ENCODE measurements around the gene THSD4. TPM values are rescaled to one million over a fixed set of nuclear protein-coding genes. Genes with fewer than 3 reads are reported as not detected.

The THSD4 gene
- total and polyA plus RNA-seq, 2 of the 8 experiments (the other 6 are each of a cell fraction or from before 2014, with no cell fraction given), result 2.5 to 6.2 TPM

- Histone ChIP-seq H2BK15ac (ENCODE audit: low read length) (no peak overlapping the region), H3K79me1 (ENCODE audit: low read depth, low read length) (no peaks in the 10 kb centered on the region), H4K8ac (ENCODE audit: extremely low read depth, insufficient read depth, low read length) (no peak overlapping the region), H3K9me3 (ENCODE audit: insufficient read depth in 2 of 2, low read depth in 1 of 2, low read length in 1 of 2) (no peaks in the 10 kb centered on the region), H3K9ac (replicated peaks in 1 of 4; ENCODE audit: extremely low read depth in 1 of 4, low read depth in 3 of 4, low read length in 3 of 4) (no peak overlapping the region), H2BK5ac (ENCODE audit: low read depth, low read length) (no peak overlapping the region), H2BK20ac (ENCODE audit: low read length) (no peak overlapping the region), H2BK12ac (ENCODE audit: low read depth, low read length) (no peak overlapping the region), H3K79me2 (ENCODE audit: control insufficient read depth in 1 of 2, insufficient read depth in 2 of 2, low read length in 2 of 2) (no peaks in the 10 kb centered on the region), H3K14ac (ENCODE audit: insufficient read length) (no peak overlapping the region), H2AFZ (ENCODE audit: low read length) (no peak overlapping the region), H3K36me3 (ENCODE audit: control insufficient read depth in 2 of 4, insufficient read depth in 4 of 4, low read length in 3 of 4) (no peaks in the 10 kb centered on the region), H3K23me2 (ENCODE audit: low read depth, low read length) (no peaks in the 10 kb centered on the region), H4K5ac (ENCODE audit: insufficient read length, low read depth, low read length) (no peak overlapping the region), H3K56ac (replicated peaks; ENCODE audit: insufficient read length, low read depth, low read length) (no peak overlapping the region), H4K91ac (replicated peaks; ENCODE audit: insufficient read length, low read length) (no peak overlapping the region), H3K27ac (ENCODE audit: low read depth, low read length) (no peak overlapping the region), H2BK120ac (replicated peaks; ENCODE audit: low read depth, low read length) (no peak overlapping the region), H3K27me3 (replicated peaks in 1 of 4; ENCODE audit: control insufficient read depth in 3 of 4, extremely low read depth in 1 of 4, insufficient read depth in 3 of 4, low read length in 3 of 4) (no peaks in the 10 kb centered on the region), H3K4me2 (ENCODE audit: insufficient read depth in 1 of 2, low read depth in 2 of 2, low read length in 2 of 2) (no peak overlapping the region), H3K4me1 (replicated peaks in 1 of 4; ENCODE audit: control insufficient read depth in 3 of 4, insufficient read depth in 4 of 4, low read length in 3 of 4) (no peaks in the 10 kb centered on the region), H2AK5ac (ENCODE audit: low read depth, low read length) (0 out of 2 replicates have a peak overlapping the region, but pooled peaks have one; percentile 53), H3K4ac (replicated peaks; ENCODE audit: insufficient read length, low read depth, low read length) (no peak overlapping the region), H3K23ac (ENCODE audit: insufficient read length) (no peak overlapping the region), H4K20me1 (replicated peaks in 1 of 2; ENCODE audit: control insufficient read depth in 1 of 2, insufficient read depth in 2 of 2, low read length in 2 of 2) (no peaks in the 10 kb centered on the region), H3K18ac (ENCODE audit: extremely low read depth, low read length) (no peak overlapping the region), H3K4me3 (ENCODE audit: extremely low read depth in 1 of 4, insufficient read depth in 2 of 4, low read depth in 3 of 4, low read length in 4 of 4) (no peak overlapping the region)
- FAIRE-seq (no peak), DNase-seq (ENCODE audit: low read depth in 1 of 2, low spot score in 2 of 2) (no peak)
- POLR2A ChIA-PET (ENCODE audit: partially characterized antibody), result no interaction called here
- 94% methylated on average over 2 of the region's 2 CpGs; no CpG with 5 or more reads in 1 of the 2 experiments for WGBS, 2 experiments (ENCODE audit: extremely low coverage in 1 of 2, insufficient coverage in 1 of 2, insufficient read length in 1 of 2, insufficient replicate concordance in 2 of 2, low coverage in 1 of 2, low lambda C conversion rate in 2 of 2, missing lambda C conversion rate in 1 of 2)
- CTCF ChIA-PET (ENCODE audit: partially characterized antibody), result interaction anchor here (0.8 to 1.4 kb wide), 3 partner anchors 17 to 203 kb away, joined by 3 to 6 read pairs (median 3); no protein-coding TSS in a partner anchor
- TF ChIP-seq SAP30 (IDR thresholded peaks at IDR 0.05; ENCODE audit: insufficient read depth, insufficient replicate concordance, low read length), result no peak
- no peak for TF ChIP-seq POLR2A (IDR thresholded peaks at IDR 0.05; ENCODE audit: control extremely low read depth in 1 of 2, low read depth in 2 of 2, low read length in 2 of 2)
- no peak for TF ChIP-seq CHD1 (IDR thresholded peaks at IDR 0.05; ENCODE audit: low read depth, low read length)
- no peak for TF ChIP-seq GABPA (IDR thresholded peaks at IDR 0.05; ENCODE audit: borderline replicate concordance, insufficient read depth, low read length)
- TF ChIP-seq CBX8 (IDR thresholded peaks at IDR 0.05; ENCODE audit: borderline replicate concordance, low read depth, low read length), result no peak
- TF ChIP-seq RXRA (IDR thresholded peaks at IDR 0.05; ENCODE audit: insufficient read depth, low read depth, low read length), result no peak
- no peak for TF ChIP-seq PHF8 (conservative IDR thresholded peaks at IDR 0.05; ENCODE audit: low read depth, low read length)
- TF ChIP-seq, protein P1, sequence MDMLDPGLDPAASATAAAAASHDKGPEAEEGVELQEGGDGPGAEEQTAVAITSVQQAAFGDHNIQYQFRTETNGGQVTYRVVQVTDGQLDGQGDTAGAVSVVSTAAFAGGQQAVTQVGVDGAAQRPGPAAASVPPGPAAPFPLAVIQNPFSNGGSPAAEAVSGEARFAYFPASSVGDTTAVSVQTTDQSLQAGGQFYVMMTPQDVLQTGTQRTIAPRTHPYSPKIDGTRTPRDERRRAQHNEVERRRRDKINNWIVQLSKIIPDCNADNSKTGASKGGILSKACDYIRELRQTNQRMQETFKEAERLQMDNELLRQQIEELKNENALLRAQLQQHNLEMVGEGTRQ (IDR thresholded peaks at IDR 0.05; ENCODE audit: low read length), result no peak
- TF ChIP-seq ASH2L (IDR thresholded peaks at IDR 0.05; ENCODE audit: low read length), result no peak
These were observed 620.1 kb downstream of the THSD4 start for GRCh38 chr15:71735385-71735757.

All from H1 (cell line).